OCI-LY1 (cell line): ENCODE results near the gene GNAS.

ENCODE experiments used
- H2AFZ ChIP-seq: fragments of 200-600 bp; sonication (generic), shearing (Covaris generic); 2 replicates; pipeline ENCODE4 v1.6.0; 2014; ENCODE audit warnings: antibody characterized with exemption, mild to moderate bottlenecking, low read length
- H3F3A ChIP-seq: fragments of 200-600 bp; sonication (generic), shearing (Covaris generic); 2 replicates; pipeline ENCODE4 v1.6.0; 2014; ENCODE audit warnings: mild to moderate bottlenecking, antibody characterized with exemption, low read length, moderate library complexity; ENCODE audit not compliant: insufficient read depth
- H3K27ac ChIP-seq: fragments of 200-600 bp; sonication (generic); 2 replicates; pipeline ENCODE4 v1.5.1; 2014; ENCODE audit warnings: low read length, mixed run types, mild to moderate bottlenecking, low read depth; ENCODE audit not compliant: poor library complexity, severe bottlenecking
- H3K27me3 ChIP-seq: fragments of 200-600 bp; sonication (generic); 2 replicates; pipeline ENCODE4 v1.6.0; 2014; ENCODE audit warnings: antibody characterized with exemption, mild to moderate bottlenecking, low read length, moderate library complexity; ENCODE audit not compliant: insufficient read depth
- H3K36me3 ChIP-seq: fragments of 200-600 bp; sonication (generic); 2 replicates; pipeline ENCODE4 v1.6.1; 2014; ENCODE audit warnings: mild to moderate bottlenecking, antibody characterized with exemption, low read length, moderate library complexity, mixed read lengths; ENCODE audit not compliant: insufficient read depth
- H3K4me1 ChIP-seq: fragments of 200-600 bp; sonication (generic); 2 replicates; pipeline ENCODE4 v1.5.1; 2014; ENCODE audit warnings: mild to moderate bottlenecking, low read length, moderate library complexity; ENCODE audit not compliant: insufficient read depth, severe bottlenecking
- H3K4me2 ChIP-seq: fragments of 200-600 bp; sonication (generic), shearing (Covaris generic); 2 replicates; pipeline ENCODE4 v1.6.1; 2014; ENCODE audit warnings: low read length
- H3K4me3 ChIP-seq: fragments of 200-600 bp; sonication (generic); 2 replicates; pipeline ENCODE4 v1.5.1; 2014; ENCODE audit warnings: low read length, low read depth, mild to moderate bottlenecking, mixed read lengths; ENCODE audit not compliant: poor library complexity, severe bottlenecking
- H3K79me2 ChIP-seq: fragments of 200-600 bp; shearing (Covaris generic); 2 replicates; pipeline ENCODE4 v1.6.1; 2016; ENCODE audit warnings: mixed run types, low read length, mixed read lengths; ENCODE audit not compliant: insufficient read depth
- H3K9ac ChIP-seq: fragments of 200-600 bp; sonication (generic), shearing (Covaris generic); 2 replicates; pipeline ENCODE4 v1.6.1; 2014; ENCODE audit warnings: mild to moderate bottlenecking, low read length, mixed read lengths
- H3K9me2 ChIP-seq: fragments of 200-600 bp; sonication (generic), shearing (Covaris generic); 2 replicates; pipeline ENCODE4 v1.6.1; 2014; ENCODE audit warnings: low read depth, mild to moderate bottlenecking, low read length, mixed read lengths
- H3K9me3 ChIP-seq: fragments of 200-600 bp; shearing (Covaris generic); 2 replicates; pipeline ENCODE4 v1.6.1; 2014; ENCODE audit warnings: low read length, mixed read lengths
- H4K20me1 ChIP-seq: fragments of 200-600 bp; sonication (generic), shearing (Covaris generic); 2 replicates; pipeline ENCODE4 v1.6.0; 2016; ENCODE audit warnings: mild to moderate bottlenecking, low read length; ENCODE audit not compliant: insufficient read depth
- EZH2 ChIP-seq: fragments of 200-600 bp; sonication (generic), shearing (Covaris generic); IDR thresholded peaks from 2 replicates; pipeline ENCODE4 v1.8.0; 2017; ENCODE audit warnings: borderline replicate concordance, mixed run types, mild to moderate bottlenecking, antibody characterized with exemption, low read length, moderate library complexity, mixed read lengths
- TF ChIP-seq, protein P1 (sequence below): fragments of 200-600 bp; sonication (generic), shearing (Covaris generic); IDR thresholded peaks from 2 replicates; pipeline ENCODE4 v1.5.1; 2017; ENCODE audit warnings: mild to moderate bottlenecking, antibody characterized with exemption, low read length, moderate library complexity, mixed read lengths

The GNAS gene

DNA sequence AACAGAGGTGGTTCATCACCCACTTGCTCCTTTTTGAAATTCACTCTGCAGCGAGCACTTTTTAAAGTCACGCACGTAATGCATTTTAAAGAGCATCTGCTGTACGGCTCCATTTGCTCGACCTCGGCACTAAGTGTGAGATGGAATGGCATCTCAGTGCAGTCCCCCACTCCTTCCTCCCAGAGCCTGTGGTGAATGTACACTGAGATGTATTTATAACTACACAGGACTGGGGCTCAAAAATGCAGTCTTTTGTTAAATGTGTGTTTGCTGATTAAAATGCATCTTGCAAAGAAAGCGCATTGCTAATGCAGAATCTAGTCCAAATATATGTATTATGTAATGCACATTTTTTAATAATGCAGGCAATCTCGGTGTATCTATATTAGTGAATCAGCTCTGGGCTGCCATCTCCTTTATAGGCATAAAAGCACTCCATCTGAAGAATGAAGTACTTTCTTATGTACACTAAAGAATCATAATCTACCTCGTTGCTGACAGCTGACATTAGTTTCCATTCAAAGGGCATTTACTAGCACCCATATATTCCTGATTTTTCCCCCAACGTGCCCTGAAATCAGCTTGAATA is 15.8 kb upstream of the GNAS start:
- peaks cover 30% of the 10 kb centered on the region for H3K36me3 ChIP-seq
- H3K9me3 ChIP-seq: no peaks in the 10 kb centered on the region
- no peak overlapping the region for H3K4me2 ChIP-seq
- H3K9ac ChIP-seq: no peak overlapping the region
- no peak for TF ChIP-seq EZH2
- TF ChIP-seq, protein P1, sequence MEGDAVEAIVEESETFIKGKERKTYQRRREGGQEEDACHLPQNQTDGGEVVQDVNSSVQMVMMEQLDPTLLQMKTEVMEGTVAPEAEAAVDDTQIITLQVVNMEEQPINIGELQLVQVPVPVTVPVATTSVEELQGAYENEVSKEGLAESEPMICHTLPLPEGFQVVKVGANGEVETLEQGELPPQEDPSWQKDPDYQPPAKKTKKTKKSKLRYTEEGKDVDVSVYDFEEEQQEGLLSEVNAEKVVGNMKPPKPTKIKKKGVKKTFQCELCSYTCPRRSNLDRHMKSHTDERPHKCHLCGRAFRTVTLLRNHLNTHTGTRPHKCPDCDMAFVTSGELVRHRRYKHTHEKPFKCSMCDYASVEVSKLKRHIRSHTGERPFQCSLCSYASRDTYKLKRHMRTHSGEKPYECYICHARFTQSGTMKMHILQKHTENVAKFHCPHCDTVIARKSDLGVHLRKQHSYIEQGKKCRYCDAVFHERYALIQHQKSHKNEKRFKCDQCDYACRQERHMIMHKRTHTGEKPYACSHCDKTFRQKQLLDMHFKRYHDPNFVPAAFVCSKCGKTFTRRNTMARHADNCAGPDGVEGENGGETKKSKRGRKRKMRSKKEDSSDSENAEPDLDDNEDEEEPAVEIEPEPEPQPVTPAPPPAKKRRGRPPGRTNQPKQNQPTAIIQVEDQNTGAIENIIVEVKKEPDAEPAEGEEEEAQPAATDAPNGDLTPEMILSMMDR: no peak
- H3F3A ChIP-seq: no peaks in the 10 kb centered on the region
- H3K4me1 ChIP-seq: no peaks in the 10 kb centered on the region
- H3K4me3 ChIP-seq: no peak overlapping the region
- H4K20me1 ChIP-seq: no peaks in the 10 kb centered on the region
- H3K79me2 ChIP-seq: no peaks in the 10 kb centered on the region
- no peak overlapping the region for H2AFZ ChIP-seq
- H3K27me3 ChIP-seq: no peaks in the 10 kb centered on the region
- no peak overlapping the region for H3K27ac ChIP-seq
- no peaks in the 10 kb centered on the region for H3K9me2 ChIP-seq

DNA sequence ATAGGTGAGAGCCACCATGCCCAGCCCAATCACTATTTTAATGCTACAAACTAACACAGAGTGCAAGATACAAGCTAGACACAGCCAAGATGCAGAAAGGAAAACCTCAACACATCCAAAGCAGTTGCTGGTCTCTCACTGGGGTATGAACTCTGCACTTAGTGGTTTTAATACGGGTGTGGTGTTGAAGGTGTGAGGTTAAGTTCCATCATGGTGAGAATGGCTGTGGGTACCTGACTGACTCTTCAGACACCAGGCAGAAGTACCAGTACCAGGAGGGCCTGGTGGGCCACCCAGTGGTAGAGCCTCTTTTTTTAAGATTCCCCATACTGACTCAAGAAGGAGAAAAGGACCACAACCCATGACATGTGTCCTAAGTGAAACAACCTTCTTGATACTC is 14.8 kb upstream of the GNAS start:
- TF ChIP-seq, protein P1: no peak
- no peak for TF ChIP-seq EZH2
- Histone ChIP-seq H3K36me3 (peaks cover 34% of the 10 kb centered on the region), H2AFZ (no peak overlapping the region), H3F3A (no peaks in the 10 kb centered on the region), H3K9ac (no peak overlapping the region), H3K27me3 (no peaks in the 10 kb centered on the region), H3K4me2 (no peak overlapping the region), H3K4me1 (no peaks in the 10 kb centered on the region), H3K4me3 (no peak overlapping the region), H4K20me1 (no peaks in the 10 kb centered on the region), H3K27ac (no peak overlapping the region), H3K9me2 (no peaks in the 10 kb centered on the region), H3K9me3 (no peaks in the 10 kb centered on the region), H3K79me2 (no peaks in the 10 kb centered on the region)

DNA sequence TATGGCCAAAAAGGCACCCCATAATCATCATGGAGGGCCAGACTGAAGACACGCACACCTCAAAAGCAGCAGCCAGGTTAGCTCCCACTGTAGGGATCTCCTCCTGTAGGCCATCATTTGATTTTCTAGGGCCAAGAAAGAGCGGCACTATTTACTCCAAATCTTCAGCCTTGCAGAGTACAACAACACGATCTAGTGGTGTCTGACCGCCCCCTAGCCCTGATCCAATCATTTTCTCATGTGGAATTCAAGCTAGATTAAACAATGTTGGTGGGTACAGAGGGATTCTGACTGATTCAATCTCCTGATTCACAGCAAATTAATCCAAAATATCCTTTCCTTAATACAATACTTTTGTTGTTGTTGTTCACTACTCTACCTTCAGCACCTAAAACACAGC is 14.3 kb upstream of the GNAS start:
- no peaks in the 10 kb centered on the region for H3K9me2 ChIP-seq
- peaks cover 29% of the 10 kb centered on the region for H3K36me3 ChIP-seq
- H3K4me2 ChIP-seq: no peak overlapping the region
- no peak for TF ChIP-seq EZH2
- TF ChIP-seq, protein P1: no peak
- H3K79me2 ChIP-seq: no peaks in the 10 kb centered on the region
- no peaks in the 10 kb centered on the region for H3F3A ChIP-seq
- H3K9me3 ChIP-seq: no peaks in the 10 kb centered on the region
- no peak overlapping the region for H3K9ac ChIP-seq
- no peaks in the 10 kb centered on the region for H4K20me1 ChIP-seq
- H3K27me3 ChIP-seq: no peaks in the 10 kb centered on the region
- H3K4me3 ChIP-seq: no peak overlapping the region
- no peak overlapping the region for H3K27ac ChIP-seq
- no peaks in the 10 kb centered on the region for H3K4me1 ChIP-seq
- no peak overlapping the region for H2AFZ ChIP-seq
